GM12878 (cell line): ENCODE data around the gene CLEC4M. TPM values are rescaled to one million over a fixed set of nuclear protein-coding genes. Genes with fewer than 3 reads are reported as not detected.

Experiments
- CUX1 ChIP-seq: IDR thresholded peaks from 2 replicates; pipeline ENCODE4 v1.6.1; 2012; ENCODE audit warnings: improper control_type of control experiment, low read depth, low read length; ENCODE audit not compliant: insufficient replicate concordance
- IKZF2 ChIP-seq, 2 experiments: fragments of 450-650 bp; IDR thresholded peaks; 2 replicates each; pipeline ENCODE4 v1.6.1; 2017; ENCODE audit warnings: mild to moderate bottlenecking in 2 of 2, moderate library complexity in 2 of 2
- JUND ChIP-seq: IDR thresholded peaks from 2 replicates; pipeline ENCODE4 v1.6.1; 2012; ENCODE audit warnings: low read depth, mild to moderate bottlenecking, low read length, improper control_type of control experiment, moderate library complexity
- MEF2A ChIP-seq: IDR thresholded peaks from 2 replicates; pipeline ENCODE4 v1.6.1; 2011; ENCODE audit warnings: low read depth, mild to moderate bottlenecking, low read length, moderate library complexity; ENCODE audit not compliant: insufficient read depth
- MYB ChIP-seq: fragments of 150-350 bp; IDR thresholded peaks from 2 replicates; pipeline ENCODE4 v1.6.1; 2014; ENCODE audit warnings: mild to moderate bottlenecking, low read depth, low read length, borderline replicate concordance
- PKNOX1 ChIP-seq: fragments of 450-650 bp; IDR thresholded peaks from 2 replicates; pipeline ENCODE4 v1.6.1; 2016; ENCODE audit warnings: mild to moderate bottlenecking
- PRDM15 ChIP-seq: fragments of 450-650 bp; formaldehyde crosslinking; IDR thresholded peaks from 2 replicates; pipeline ENCODE4 v1.4.0; 2020; ENCODE audit warnings: mild to moderate bottlenecking, moderate library complexity
- RELB ChIP-seq: fragments of 450-650 bp; IDR thresholded peaks from 2 replicates; pipeline ENCODE4 v1.6.1; 2017; ENCODE audit warnings: low read depth, mild to moderate bottlenecking, moderate library complexity
- SMAD5 ChIP-seq: IDR thresholded peaks from 2 replicates; pipeline ENCODE4 v1.6.1; 2016; ENCODE audit warnings: antibody characterized with exemption, low read depth
- SMC3 ChIP-seq: IDR thresholded peaks from 2 replicates; pipeline ENCODE4 v1.6.1; 2011; ENCODE audit warnings: low read length, improper control_type of control experiment, borderline replicate concordance
- SPI1 ChIP-seq: IDR thresholded peaks from 2 replicates; pipeline ENCODE4 v1.6.1; 2011; ENCODE audit warnings: low read depth, mild to moderate bottlenecking, low read length, moderate library complexity, borderline replicate concordance; ENCODE audit not compliant: insufficient read depth
- TCF12 ChIP-seq: IDR thresholded peaks from 2 replicates; pipeline ENCODE4 v1.6.1; 2011; ENCODE audit warnings: low read depth, mild to moderate bottlenecking, low read length
- polyA plus RNA-seq, 11 experiments: library from polyadenylated mRNA; depleted of rRNA in 4 of 11; unstranded in 6 of 11; stranded (reverse) in 5 of 11; fragments of >200 nt; fragmentation: Nextera tagmentation in 4 of 11; fragmentation: Illumina TruSeq in 1 of 11; extraction: Ambion mirVana in 4 of 11; extraction: Trizol in 1 of 11; gene quantifications; 1 replicate in 1 of 11; 2 replicates in 10 of 11; pipeline versions ENCODE4 v1.2.1 to v1.2.3, GENCODE V29; 2011 to 2016; ENCODE audit warnings: inconsistent platforms in 2 of 11, missing spikeins in 2 of 11, low read depth in 1 of 11
- total RNA-seq, 4 experiments: library from RNA; depleted of rRNA in 3 of 4; stranded (reverse); fragments of >200 nt in 3 of 4; fragmentation: Illumina TruSeq in 1 of 4; extraction: Trizol in 1 of 4; gene quantifications; 2 replicates each; pipeline versions ENCODE4 v1.2.1 to v1.2.3, GENCODE V29; 2013 to 2021
- TF ChIP-seq, protein P1 (sequence below): fragments of 450-650 bp; IDR thresholded peaks from 2 replicates; pipeline ENCODE4 v1.6.1; 2016; ENCODE audit warnings: mild to moderate bottlenecking

The CLEC4M gene
- total and polyA plus RNA-seq, 10 of the 15 experiments (the other 5 are each of a cell fraction or from before 2014, with no cell fraction given), result 0.11 to 0.42 (median 0.25) TPM; not detected in 1

- TF ChIP-seq CUX1 (no peak), MEF2A (0 out of 2 replicates have a peak, but pooled peaks have one; percentile 27), SMAD5 (no peak), SMC3 (peak; percentile 79), MYB (no peak), SPI1 (no peak), IKZF2 (IDR thresholded peaks at IDR 0.05) (peak; percentile 28 to 32; a peak in 2 of 4 replicates), PRDM15 (CRISPR knock-in tag) (no peak), PKNOX1 (no peak), JUND (no peak), TCF12 (no peak), RELB (peak; percentile 53; the same call in 1 of the 2 replicates)
- TF ChIP-seq, protein P1, sequence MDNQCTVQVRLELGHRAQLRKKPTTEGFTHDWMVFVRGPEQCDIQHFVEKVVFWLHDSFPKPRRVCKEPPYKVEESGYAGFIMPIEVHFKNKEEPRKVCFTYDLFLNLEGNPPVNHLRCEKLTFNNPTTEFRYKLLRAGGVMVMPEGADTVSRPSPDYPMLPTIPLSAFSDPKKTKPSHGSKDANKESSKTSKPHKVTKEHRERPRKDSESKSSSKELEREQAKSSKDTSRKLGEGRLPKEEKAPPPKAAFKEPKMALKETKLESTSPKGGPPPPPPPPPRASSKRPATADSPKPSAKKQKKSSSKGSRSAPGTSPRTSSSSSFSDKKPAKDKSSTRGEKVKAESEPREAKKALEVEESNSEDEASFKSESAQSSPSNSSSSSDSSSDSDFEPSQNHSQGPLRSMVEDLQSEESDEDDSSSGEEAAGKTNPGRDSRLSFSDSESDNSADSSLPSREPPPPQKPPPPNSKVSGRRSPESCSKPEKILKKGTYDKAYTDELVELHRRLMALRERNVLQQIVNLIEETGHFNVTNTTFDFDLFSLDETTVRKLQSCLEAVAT, result no peak
Measured at GRCh38 chr19:7799640-7800355, 36.8 kb downstream of the CLEC4M start (continued).
